ENCODE results near the gene ACTL9. TPM values are rescaled to one million over a fixed set of nuclear protein-coding genes. Genes with fewer than 3 reads are reported as not detected.

ACTL9 gene
- total RNA-seq, 6 donors from 2014 or later = not detected

- no peak for TF ChIP-seq EP300 (IDR thresholded peaks at IDR 0.05)
- TF ChIP-seq POLR2AphosphoS5 (IDR thresholded peaks at IDR 0.05) = no peak
- TF ChIP-seq CTCF (IDR thresholded peaks at IDR 0.05) = no peak
- TF ChIP-seq POLR2A (IDR thresholded peaks at IDR 0.05) = no peak
- H3K36me3 ChIP-seq = no peaks in the 10 kb centered on the region
- no peak for ATAC-seq (ENCODE audit: low FRiP score in 2 of 2)
- no peak overlapping the region for H3K4me3 ChIP-seq
- no peak overlapping the region for H3K27ac ChIP-seq
- H3K27me3 ChIP-seq = no peaks in the 10 kb centered on the region
- 63 to 78% methylated on average over 1 of the region's 1 CpG for WGBS, 2 donors
- no peaks in the 10 kb centered on the region for H3K9me3 ChIP-seq
- DNase-seq = no peak
- H3K4me1 ChIP-seq = no peaks in the 10 kb centered on the region
Observed at GRCh38 chr19:8696993-8697392, 1.6 kb downstream of the ACTL9 start.

- 68 to 80% methylated on average over 6 of the region's 6 CpGs for WGBS, 2 donors
- ATAC-seq (ENCODE audit: low FRiP score in 2 of 2) (no peak), DNase-seq (no peak)
- no peaks in the 10 kb centered on the region for H3K27me3 ChIP-seq
- H3K4me1 ChIP-seq = no peaks in the 10 kb centered on the region
- H3K27ac ChIP-seq = no peak overlapping the region
- H3K36me3 ChIP-seq = no peaks in the 10 kb centered on the region
- no peak for TF ChIP-seq CTCF (IDR thresholded peaks at IDR 0.05)
- TF ChIP-seq POLR2A (IDR thresholded peaks at IDR 0.05) = no peak
- no peak for TF ChIP-seq EP300 (IDR thresholded peaks at IDR 0.05)
- H3K9me3 ChIP-seq = no peaks in the 10 kb centered on the region
- no peak overlapping the region for H3K4me3 ChIP-seq
Observed at GRCh38 chr19:8695911-8696310, 2.7 kb downstream of the ACTL9 start.

- Histone ChIP-seq H3K27me3 (no peaks in the 10 kb centered on the region), H3K4me3 (no peak overlapping the region), H3K36me3 (no peaks in the 10 kb centered on the region), H3K4me1 (no peaks in the 10 kb centered on the region), H3K9me3 (no peaks in the 10 kb centered on the region), H3K27ac (no peak overlapping the region)
- DNase-seq (no peak), ATAC-seq (ENCODE audit: low FRiP score in 2 of 2) (no peak)
- TF ChIP-seq CTCF (IDR thresholded peaks at IDR 0.05) (no peak), EP300 (IDR thresholded peaks at IDR 0.05) (no peak), POLR2AphosphoS5 (IDR thresholded peaks at IDR 0.05) (no peak), POLR2A (IDR thresholded peaks at IDR 0.05) (no peak)
- 63 to 65% methylated on average over 6 of the region's 6 CpGs for WGBS, 2 donors
Observed at GRCh38 chr19:8695501-8695900, 3.1 kb downstream of the ACTL9 start.

- Histone ChIP-seq H3K27ac (no peak overlapping the region), H3K27me3 (no peaks in the 10 kb centered on the region), H3K4me3 (no peak overlapping the region), H3K4me1 (no peaks in the 10 kb centered on the region), H3K36me3 (no peaks in the 10 kb centered on the region), H3K9me3 (no peaks in the 10 kb centered on the region)
- WGBS, 2 donors = 49 to 56% methylated on average over 5 of the region's 5 CpGs
- DNase-seq = no peak
- no peak for TF ChIP-seq CTCF (IDR thresholded peaks at IDR 0.05)
- TF ChIP-seq EP300 (IDR thresholded peaks at IDR 0.05) = no peak
- no peak for TF ChIP-seq POLR2A (IDR thresholded peaks at IDR 0.05)
- no peak for TF ChIP-seq POLR2AphosphoS5 (IDR thresholded peaks at IDR 0.05)
- ATAC-seq (ENCODE audit: low FRiP score in 2 of 2) = no peak
Observed at GRCh38 chr19:8690753-8691539, 7.6 kb downstream of the ACTL9 start.

- no peaks in the 10 kb centered on the region for H3K4me1 ChIP-seq
- H3K4me3 ChIP-seq = no peak overlapping the region
- no peaks in the 10 kb centered on the region for H3K27me3 ChIP-seq
- no peaks in the 10 kb centered on the region for H3K36me3 ChIP-seq
- no peak for ATAC-seq (ENCODE audit: low FRiP score in 2 of 2)
- TF ChIP-seq POLR2A (IDR thresholded peaks at IDR 0.05) (no peak), CTCF (IDR thresholded peaks at IDR 0.05) (no peak), POLR2AphosphoS5 (IDR thresholded peaks at IDR 0.05) (no peak), EP300 (IDR thresholded peaks at IDR 0.05) (no peak)
- no peak for DNase-seq
- 89 to 90% methylated on average over 15 of the region's 15 CpGs for WGBS, 2 donors
- H3K27ac ChIP-seq = no peak overlapping the region
- H3K9me3 ChIP-seq = no peaks in the 10 kb centered on the region
Observed at GRCh38 chr19:8688930-8689329, 9.7 kb downstream of the ACTL9 start.

All from upper lobe of left lung (tissue), 6 donors.